Measurements from ENCODE around the gene CCDC91. TPM values are rescaled to one million over a fixed set of nuclear protein-coding genes. Genes with fewer than 3 reads are reported as not detected.

CCDC91 gene, protein sequence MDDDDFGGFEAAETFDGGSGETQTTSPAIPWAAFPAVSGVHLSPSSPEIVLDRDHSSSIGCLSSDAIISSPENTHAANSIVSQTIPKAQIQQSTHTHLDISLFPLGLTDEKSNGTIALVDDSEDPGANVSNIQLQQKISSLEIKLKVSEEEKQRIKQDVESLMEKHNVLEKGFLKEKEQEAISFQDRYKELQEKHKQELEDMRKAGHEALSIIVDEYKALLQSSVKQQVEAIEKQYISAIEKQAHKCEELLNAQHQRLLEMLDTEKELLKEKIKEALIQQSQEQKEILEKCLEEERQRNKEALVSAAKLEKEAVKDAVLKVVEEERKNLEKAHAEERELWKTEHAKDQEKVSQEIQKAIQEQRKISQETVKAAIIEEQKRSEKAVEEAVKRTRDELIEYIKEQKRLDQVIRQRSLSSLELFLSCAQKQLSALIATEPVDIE
- polyA plus RNA-seq, result 20.8 TPM
- long read RNA-seq, donor 1, partial matches to known transcripts, result 0 of 5 reads
- long read RNA-seq, donor 1, other reads (novel, unspliced or antisense), result 0 of 5 reads
- long read RNA-seq, donor 2, transcript CCDC91-205 (11 exons, 1,301 nt), result major isoform, 5 of 5 reads
- long read RNA-seq, donor 2, partial matches to known transcripts, result 0 of 5 reads
- long read RNA-seq, donor 2, other reads (novel, unspliced or antisense), result 0 of 5 reads
- long read RNA-seq, donor 3, result 0 reads
- long read RNA-seq, donor 4, result 0 reads
- long read RNA-seq, donor 5, partial matches to known transcripts, result 0 of 2 reads
- long read RNA-seq, donor 5, other reads (novel, unspliced or antisense), result 0 of 2 reads
- long read RNA-seq, donor 6, partial matches to known transcripts, result 0 of 7 reads
- long read RNA-seq, donor 6, other reads (novel, unspliced or antisense), result 0 of 7 reads
- long read RNA-seq, donor 7, partial matches to known transcripts, result 0 of 4 reads
- long read RNA-seq, donor 7, other reads (novel, unspliced or antisense), result 0 of 4 reads
- long read RNA-seq, donor 8, partial matches to known transcripts, result 0 of 2 reads
- long read RNA-seq, donor 8, other reads (novel, unspliced or antisense), result 0 of 2 reads
- long read RNA-seq, donor 9, partial matches to known transcripts, result 0 of 3 reads
- long read RNA-seq, donor 9, other reads (novel, unspliced or antisense), result 0 of 3 reads
- long read RNA-seq, donor 10, partial matches to known transcripts, result 0 of 7 reads
- long read RNA-seq, donor 10, other reads (novel, unspliced or antisense), result 0 of 7 reads
- long read RNA-seq, donor 11, partial matches to known transcripts, result 0 of 4 reads
- long read RNA-seq, donor 11, other reads (novel, unspliced or antisense), result 0 of 4 reads

DNA sequence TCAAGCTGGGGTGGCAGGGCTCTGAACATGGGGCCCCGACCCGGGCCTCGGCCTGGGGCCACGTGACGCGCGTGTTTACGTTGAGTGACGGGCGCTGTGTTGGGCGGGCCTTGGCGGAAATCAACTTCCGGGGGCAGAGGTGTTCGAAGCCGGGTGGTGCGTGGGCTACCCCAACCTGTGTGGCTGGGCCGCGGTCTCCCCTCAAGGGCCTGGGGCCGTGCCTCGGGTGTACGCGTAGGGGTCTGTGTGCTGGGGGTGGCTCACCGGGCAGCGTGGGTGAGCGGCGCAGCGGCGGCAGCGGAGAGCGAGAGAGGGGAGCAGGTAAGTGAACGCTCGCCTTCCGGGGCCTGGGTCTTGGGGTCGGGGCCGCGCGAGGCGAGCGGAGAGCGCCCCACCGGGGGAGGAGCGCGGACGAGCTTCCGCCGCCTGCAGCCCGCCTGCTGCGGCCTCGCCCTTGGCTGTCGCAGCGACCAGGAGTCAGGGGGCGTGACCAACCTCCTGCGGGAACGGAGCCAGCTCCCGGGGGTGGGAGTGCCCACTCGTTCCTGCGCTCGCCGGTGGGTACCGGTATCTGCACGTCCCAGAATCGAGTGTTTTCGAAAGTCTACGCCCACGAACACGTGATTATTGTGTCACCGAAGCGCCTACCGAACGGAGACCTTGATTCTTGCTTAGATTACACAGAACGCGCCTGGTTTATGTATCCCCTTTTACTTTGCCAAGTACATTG lies at the start of gene CCDC91:
TSS of gene CCDC91 (plus strand) at position 136 of the 730 bp plus-strand sequence. CDS start 66,760 bp downstream, outside the sequence.
- Histone ChIP-seq H3K4me3 (ENCODE audit: low read length) (peak within 1 kb of the TSS; percentile 95), H3K9me3 (ENCODE audit: control insufficient read depth, low read depth, low read length) (no peaks in the 10 kb centered on the region), H3K36me3 (ENCODE audit: control insufficient read depth, insufficient read depth, low read length) (no peaks in the 10 kb centered on the region), H3K4me1 (ENCODE audit: control insufficient read depth, insufficient read depth, low read length) (peaks cover 3% of the 10 kb centered on the region), H3K27ac (ENCODE audit: low read length) (peak within 1 kb of the TSS; percentile 95), H3K27me3 (ENCODE audit: control insufficient read depth, insufficient read depth, low read length) (no peaks in the 10 kb centered on the region)
- peak; percentile 88 to 90 for DNase-seq
- no CpG with 5 or more reads among the region's 72 CpGs for WGBS (ENCODE audit: insufficient coverage, low lambda C conversion rate)

DNA sequence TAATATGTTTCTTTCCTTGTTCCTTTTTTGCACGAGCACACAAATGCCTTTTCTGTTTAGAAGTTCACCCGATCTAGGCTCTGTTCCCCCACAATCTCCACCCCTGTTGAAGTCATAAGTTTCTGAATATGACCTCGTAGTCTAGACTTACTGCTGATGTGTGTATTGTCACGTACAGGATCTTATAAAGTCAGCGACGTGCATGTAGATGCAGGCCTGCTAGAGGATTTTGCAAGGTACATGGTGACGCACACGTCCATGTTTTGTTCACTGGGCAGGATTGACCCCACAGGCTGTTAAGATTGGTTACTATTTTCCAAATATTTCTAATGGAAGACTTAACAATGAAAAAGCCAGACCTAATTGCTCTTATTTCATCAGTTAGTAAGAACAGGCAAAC lies 46.2 kb upstream of the CCDC91 start:
- no peaks in the 10 kb centered on the region for H3K9me3 ChIP-seq (ENCODE audit: control insufficient read depth, low read depth, low read length)
- H3K4me3 ChIP-seq (ENCODE audit: low read length), result no peak overlapping the region
- no peak overlapping the region for H3K27ac ChIP-seq (ENCODE audit: low read length)
- H3K36me3 ChIP-seq (ENCODE audit: control insufficient read depth, insufficient read depth, low read length), result no peaks in the 10 kb centered on the region
- no peaks in the 10 kb centered on the region for H3K27me3 ChIP-seq (ENCODE audit: control insufficient read depth, insufficient read depth, low read length)
- DNase-seq, result no peak
- WGBS (ENCODE audit: insufficient coverage, low lambda C conversion rate), result 92% methylated on average over 2 of the region's 8 CpGs
- H3K4me1 ChIP-seq (ENCODE audit: control insufficient read depth, insufficient read depth, low read length), result no peaks in the 10 kb centered on the region

DNA sequence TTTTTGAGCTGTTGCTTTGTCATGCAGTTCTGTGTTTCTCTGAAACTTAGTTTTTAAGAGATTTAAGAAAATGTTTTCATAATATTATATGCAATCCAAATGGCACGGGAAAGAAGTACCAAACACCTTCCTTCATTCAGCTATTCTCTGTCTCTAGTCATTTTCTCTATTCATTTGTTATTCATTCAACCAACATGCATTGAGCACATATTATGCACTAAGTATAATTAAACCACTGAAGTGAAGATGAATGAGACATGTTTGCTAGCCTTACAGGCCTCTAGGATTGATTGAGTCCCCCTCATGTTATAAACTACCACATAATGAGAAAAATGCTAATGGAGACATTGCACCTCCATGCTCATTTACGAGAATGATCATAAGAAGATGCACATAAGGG lies 45.7 kb upstream of the CCDC91 start:
- H3K36me3 ChIP-seq (ENCODE audit: control insufficient read depth, insufficient read depth, low read length), result no peaks in the 10 kb centered on the region
- DNase-seq, result no peak
- H3K4me1 ChIP-seq (ENCODE audit: control insufficient read depth, insufficient read depth, low read length), result no peaks in the 10 kb centered on the region
- no peaks in the 10 kb centered on the region for H3K27me3 ChIP-seq (ENCODE audit: control insufficient read depth, insufficient read depth, low read length)
- H3K9me3 ChIP-seq (ENCODE audit: control insufficient read depth, low read depth, low read length), result no peaks in the 10 kb centered on the region
- H3K27ac ChIP-seq (ENCODE audit: low read length), result no peak overlapping the region
- no peak overlapping the region for H3K4me3 ChIP-seq (ENCODE audit: low read length)
- 83% methylated on average over 1 of the region's 2 CpGs for WGBS (ENCODE audit: insufficient coverage, low lambda C conversion rate)

DNA sequence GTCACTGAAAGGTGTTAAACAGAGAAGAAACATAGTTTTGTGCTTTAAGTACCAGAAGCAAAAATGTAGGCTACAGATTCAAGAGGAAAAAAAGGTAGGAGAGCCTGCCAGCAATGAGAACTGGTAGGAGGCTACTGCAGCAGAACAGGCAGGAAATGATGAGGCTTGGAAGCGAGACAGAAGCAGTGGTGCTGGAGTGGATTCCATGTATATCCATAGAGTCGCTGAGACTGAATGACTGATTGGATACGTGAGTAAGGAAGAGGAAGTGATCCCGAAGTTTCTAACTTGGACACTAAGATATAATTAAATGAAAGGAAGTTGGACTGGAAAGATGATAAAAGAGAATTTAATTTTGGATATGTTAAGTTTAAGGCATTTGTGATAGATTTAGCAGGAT lies 45.0 kb upstream of the CCDC91 start:
- no peaks in the 10 kb centered on the region for H3K4me1 ChIP-seq (ENCODE audit: control insufficient read depth, insufficient read depth, low read length)
- DNase-seq, result no peak
- H3K27ac ChIP-seq (ENCODE audit: low read length), result no peak overlapping the region
- WGBS (ENCODE audit: insufficient coverage, low lambda C conversion rate), result 95% methylated on average over 3 of the region's 4 CpGs
- H3K9me3 ChIP-seq (ENCODE audit: control insufficient read depth, low read depth, low read length), result no peaks in the 10 kb centered on the region
- H3K36me3 ChIP-seq (ENCODE audit: control insufficient read depth, insufficient read depth, low read length), result no peaks in the 10 kb centered on the region
- H3K27me3 ChIP-seq (ENCODE audit: control insufficient read depth, insufficient read depth, low read length), result no peaks in the 10 kb centered on the region
- no peak overlapping the region for H3K4me3 ChIP-seq (ENCODE audit: low read length)

DNA sequence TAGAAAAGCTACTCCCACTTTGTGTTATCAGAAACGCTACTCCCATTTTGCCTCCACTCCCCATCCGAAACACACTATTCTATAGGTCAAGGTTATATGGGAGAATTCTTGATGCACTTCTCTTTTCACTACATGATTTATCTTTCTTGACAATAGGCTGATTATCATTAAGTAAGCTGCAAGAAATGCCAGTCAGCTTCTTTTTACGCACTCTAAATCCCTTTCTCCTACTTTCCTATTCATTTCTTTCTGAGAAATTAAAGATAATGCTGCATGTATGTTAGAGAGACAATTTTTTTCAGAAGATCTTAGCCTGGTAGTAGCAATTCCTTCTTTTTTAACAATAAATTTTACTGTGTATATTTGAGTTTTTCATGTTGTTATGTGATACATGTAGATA lies 41.0 kb upstream of the CCDC91 start:
- H3K9me3 ChIP-seq (ENCODE audit: control insufficient read depth, low read depth, low read length), result no peaks in the 10 kb centered on the region
- no peak overlapping the region for H3K27ac ChIP-seq (ENCODE audit: low read length)
- DNase-seq, result no peak
- H3K4me1 ChIP-seq (ENCODE audit: control insufficient read depth, insufficient read depth, low read length), result no peaks in the 10 kb centered on the region
- 88% methylated on average over 2 of the region's 3 CpGs for WGBS (ENCODE audit: insufficient coverage, low lambda C conversion rate)
- H3K4me3 ChIP-seq (ENCODE audit: low read length), result no peak overlapping the region
- no peaks in the 10 kb centered on the region for H3K27me3 ChIP-seq (ENCODE audit: control insufficient read depth, insufficient read depth, low read length)
- H3K36me3 ChIP-seq (ENCODE audit: control insufficient read depth, insufficient read depth, low read length), result no peaks in the 10 kb centered on the region

DNA sequence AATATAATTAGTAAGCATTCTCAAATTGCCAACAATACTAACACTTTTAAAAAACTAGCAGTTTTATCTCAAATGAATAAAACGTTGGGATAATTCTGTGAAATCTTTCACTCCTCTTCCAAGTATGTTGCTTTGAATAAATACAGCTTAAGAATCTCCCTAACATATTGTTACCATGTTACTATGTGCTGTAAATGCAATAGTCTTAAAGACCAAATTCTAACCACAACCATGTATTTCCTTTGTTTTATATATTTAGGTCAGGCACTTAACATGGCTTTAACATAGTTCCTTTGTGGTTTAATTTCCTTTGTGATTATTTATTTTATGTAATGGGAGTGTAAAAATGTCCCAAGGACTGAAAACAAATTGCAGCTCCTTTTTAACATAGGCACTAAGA lies 33.9 kb upstream of the CCDC91 start:
- no peaks in the 10 kb centered on the region for H3K27me3 ChIP-seq (ENCODE audit: control insufficient read depth, insufficient read depth, low read length)
- no peak for DNase-seq
- WGBS (ENCODE audit: insufficient coverage, low lambda C conversion rate), result 63% methylated on average over 1 of the region's 1 CpG
- H3K4me3 ChIP-seq (ENCODE audit: low read length), result no peak overlapping the region
- H3K4me1 ChIP-seq (ENCODE audit: control insufficient read depth, insufficient read depth, low read length), result no peaks in the 10 kb centered on the region
- H3K27ac ChIP-seq (ENCODE audit: low read length), result no peak overlapping the region
- no peaks in the 10 kb centered on the region for H3K9me3 ChIP-seq (ENCODE audit: control insufficient read depth, low read depth, low read length)
- no peaks in the 10 kb centered on the region for H3K36me3 ChIP-seq (ENCODE audit: control insufficient read depth, insufficient read depth, low read length)

DNA sequence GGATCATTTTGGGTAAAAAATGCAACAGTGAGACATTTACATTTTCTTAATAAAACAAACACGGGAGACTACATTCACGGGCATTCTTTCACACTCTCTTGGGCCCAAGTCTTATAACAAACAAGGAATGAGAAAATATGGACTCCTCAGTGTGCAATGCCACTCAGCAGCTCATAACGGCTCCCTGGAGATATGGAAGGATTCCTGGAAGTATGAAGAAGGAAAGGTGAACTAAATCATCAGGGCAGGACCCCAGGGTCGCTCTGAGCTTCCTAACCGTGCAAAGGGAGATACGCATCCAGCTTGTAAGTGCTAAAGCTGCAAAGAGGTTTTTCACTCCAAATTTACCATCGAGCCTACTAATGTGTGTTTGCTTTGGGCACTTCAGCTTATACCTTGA lies 33.5 kb upstream of the CCDC91 start:
- Histone ChIP-seq H3K27me3 (ENCODE audit: control insufficient read depth, insufficient read depth, low read length) (no peaks in the 10 kb centered on the region), H3K4me1 (ENCODE audit: control insufficient read depth, insufficient read depth, low read length) (no peaks in the 10 kb centered on the region), H3K9me3 (ENCODE audit: control insufficient read depth, low read depth, low read length) (no peaks in the 10 kb centered on the region), H3K36me3 (ENCODE audit: control insufficient read depth, insufficient read depth, low read length) (no peaks in the 10 kb centered on the region), H3K4me3 (ENCODE audit: low read length) (no peak overlapping the region), H3K27ac (ENCODE audit: low read length) (no peak overlapping the region)
- WGBS (ENCODE audit: insufficient coverage, low lambda C conversion rate), result 87% methylated on average over 3 of the region's 7 CpGs
- no peak for DNase-seq

DNA sequence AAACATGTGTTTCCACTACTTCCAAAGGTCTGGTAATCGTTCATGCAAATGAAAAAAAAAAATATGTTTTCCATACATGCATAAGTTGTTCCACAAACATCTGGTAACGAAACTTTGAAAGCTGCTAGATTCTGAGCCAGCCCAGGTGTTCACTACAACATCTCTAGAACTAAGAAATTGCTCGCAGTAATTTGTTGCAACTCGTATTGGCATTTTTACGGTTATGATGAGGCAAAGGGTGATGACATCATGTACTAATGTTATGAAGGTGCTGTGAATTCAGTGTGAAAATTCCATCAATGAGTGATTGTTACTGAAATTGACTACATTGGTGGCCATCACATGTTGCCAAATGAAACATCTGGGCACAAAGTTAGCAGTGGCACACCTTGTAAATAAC lies 31.9 kb upstream of the CCDC91 start:
- DNase-seq, result no peak
- WGBS (ENCODE audit: insufficient coverage, low lambda C conversion rate), result 100% methylated on average over 1 of the region's 5 CpGs
- no peaks in the 10 kb centered on the region for H3K27me3 ChIP-seq (ENCODE audit: control insufficient read depth, insufficient read depth, low read length)
- no peaks in the 10 kb centered on the region for H3K4me1 ChIP-seq (ENCODE audit: control insufficient read depth, insufficient read depth, low read length)
- no peaks in the 10 kb centered on the region for H3K9me3 ChIP-seq (ENCODE audit: control insufficient read depth, low read depth, low read length)
- no peak overlapping the region for H3K4me3 ChIP-seq (ENCODE audit: low read length)
- no peak overlapping the region for H3K27ac ChIP-seq (ENCODE audit: low read length)
- no peaks in the 10 kb centered on the region for H3K36me3 ChIP-seq (ENCODE audit: control insufficient read depth, insufficient read depth, low read length)

DNA sequence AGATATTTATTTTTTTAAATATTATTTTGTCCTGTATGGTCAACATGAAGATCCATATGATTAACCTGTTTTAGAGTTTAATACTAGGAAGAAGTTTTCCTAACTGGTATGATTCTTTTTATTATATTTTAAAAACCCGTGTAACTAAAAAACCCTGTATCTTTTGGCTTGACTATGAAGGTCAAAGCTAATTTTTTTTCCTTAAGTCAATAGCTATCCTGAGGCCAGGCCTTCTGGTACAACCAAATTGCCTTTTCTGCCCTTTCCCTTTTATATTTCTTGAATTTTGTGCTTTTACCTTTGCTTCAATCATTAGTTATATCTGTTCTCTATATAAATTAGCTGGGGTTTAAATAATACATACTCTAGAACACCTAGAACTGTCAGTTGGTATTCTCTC lies 30.6 kb upstream of the CCDC91 start:
- Histone ChIP-seq H3K27ac (ENCODE audit: low read length) (no peak overlapping the region), H3K36me3 (ENCODE audit: control insufficient read depth, insufficient read depth, low read length) (no peaks in the 10 kb centered on the region), H3K9me3 (ENCODE audit: control insufficient read depth, low read depth, low read length) (no peaks in the 10 kb centered on the region), H3K27me3 (ENCODE audit: control insufficient read depth, insufficient read depth, low read length) (no peaks in the 10 kb centered on the region), H3K4me1 (ENCODE audit: control insufficient read depth, insufficient read depth, low read length) (no peaks in the 10 kb centered on the region), H3K4me3 (ENCODE audit: low read length) (no peak overlapping the region)
- 40% methylated on average over 1 of the region's 1 CpG for WGBS (ENCODE audit: insufficient coverage, low lambda C conversion rate)
- DNase-seq, result no peak
